NK-92 treated with Interleukin-12 subunit alpha and Interleukin-12 subunit beta, amount 100 ng/mL, for 24 hours (cell line): ENCODE data around the gene IFIT3.
"Not testable (repeated sequence)": the region's sequence is repeated elsewhere in the genome, so short reads cannot be mapped to it uniquely, and the experiment has no call there.

ENCODE experiments used
- DNase-seq: peaks from one replicate; lab custom pipeline; 2025; lab: John Stamatoyannopoulos, UW

IFIT3 gene

GRCh38 chr10:89327803-89328441, at the start of gene IFIT3:
Gene IFIT3 (plus strand): TSS chr10:89327997. CDS start chr10:89328074, 77 bp downstream.
- peak; percentile 26 for DNase-seq

- no peak for DNase-seq
These were observed 49.7 kb upstream of the IFIT3 start for GRCh38 chr10:89278034-89278535.

- DNase-seq, result no peak
These were observed 48.9 kb upstream of the IFIT3 start for GRCh38 chr10:89278900-89279392.

GRCh38 chr10:89279421-89279869, 48.4 kb upstream of the IFIT3 start:
- no peak for DNase-seq

GRCh38 chr10:89280508-89280907, 47.3 kb upstream of the IFIT3 start:
- no peak for DNase-seq

GRCh38 chr10:89281606-89282395, 46.0 kb upstream of the IFIT3 start:
- DNase-seq, result no peak

- DNase-seq, result no peak
These were observed 44.5 kb upstream of the IFIT3 start for GRCh38 chr10:89283025-89283935.

GRCh38 chr10:89283936-89284475, 43.8 kb upstream of the IFIT3 start:
- DNase-seq, result no peak

GRCh38 chr10:89284711-89285110, 43.1 kb upstream of the IFIT3 start:
- DNase-seq, result not testable (repeated sequence)

- DNase-seq, result not testable (repeated sequence)
These were observed 42.5 kb upstream of the IFIT3 start for GRCh38 chr10:89285303-89285702.

GRCh38 chr10:89294721-89295239, 33.0 kb upstream of the IFIT3 start:
- DNase-seq, result no peak

GRCh38 chr10:89295597-89295996, 32.2 kb upstream of the IFIT3 start:
- no peak for DNase-seq

- no peak for DNase-seq
These were observed 31.6 kb upstream of the IFIT3 start for GRCh38 chr10:89296220-89296648.

- no peak for DNase-seq
These were observed 30.4 kb upstream of the IFIT3 start for GRCh38 chr10:89297356-89297755.

GRCh38 chr10:89297791-89298190, 30.0 kb upstream of the IFIT3 start:
- no peak for DNase-seq

- no peak for DNase-seq
These were observed 28.8 kb upstream of the IFIT3 start for GRCh38 chr10:89299031-89299430.

- no peak for DNase-seq
These were observed 26.6 kb upstream of the IFIT3 start for GRCh38 chr10:89301232-89301631.

- DNase-seq, result no peak
These were observed 25.9 kb upstream of the IFIT3 start, which contains the start of gene IFIT2 for GRCh38 chr10:89301721-89302445. Gene IFIT2 (plus strand): TSS chr10:89302046. CDS start chr10:89302124, 78 bp downstream.

- no peak for DNase-seq
These were observed 25.2 kb upstream of the IFIT3 start for GRCh38 chr10:89302625-89303024.

GRCh38 chr10:89303161-89303560, 24.6 kb upstream of the IFIT3 start:
- DNase-seq, result no peak

- DNase-seq, result no peak
These were observed 23.8 kb upstream of the IFIT3 start for GRCh38 chr10:89304026-89304425.
